MG63 (cell line): ENCODE measurements around the gene ARHGEF2. TPM values are rescaled to one million over a fixed set of nuclear protein-coding genes. Genes with fewer than 3 reads are reported as not detected.

Experiments
- DNase-seq: peaks from one replicate; pipeline ENCODE4 v3.0.0-alpha.2; 2020
- H3K27me3 ChIP-seq: fragments of 250-450 bp; sonication (Bioruptor Pico); 2 replicates; pipeline ENCODE4 v1.5.1; 2020; ENCODE audit warnings: mild to moderate bottlenecking, moderate library complexity
- H3K36me3 ChIP-seq: fragments of 250-450 bp; sonication (Bioruptor Pico); 2 replicates; pipeline ENCODE4 v1.5.1; 2020; ENCODE audit warnings: mild to moderate bottlenecking, moderate library complexity
- H3K4me3 ChIP-seq: fragments of 250-450 bp; sonication (Bioruptor Pico); 2 replicates; pipeline ENCODE4 v1.5.1; 2020; ENCODE audit warnings: mild to moderate bottlenecking, moderate library complexity
- H3K9me3 ChIP-seq: fragments of 250-450 bp; sonication (Bioruptor Pico); 2 replicates; pipeline ENCODE4 v1.5.1; 2020; ENCODE audit warnings: mild to moderate bottlenecking, moderate library complexity
- total RNA-seq: library from RNA; depleted of rRNA; stranded (reverse); fragments of >200 nt; shearing (Covaris generic); gene quantifications from 2 replicates; pipeline ENCODE4 v1.2.3, GENCODE V29; 2014; ENCODE audit warnings: low replicate concordance

The ARHGEF2 gene
- total RNA-seq, 1 experiment from 2014 or later = 70.6 TPM

DNA sequence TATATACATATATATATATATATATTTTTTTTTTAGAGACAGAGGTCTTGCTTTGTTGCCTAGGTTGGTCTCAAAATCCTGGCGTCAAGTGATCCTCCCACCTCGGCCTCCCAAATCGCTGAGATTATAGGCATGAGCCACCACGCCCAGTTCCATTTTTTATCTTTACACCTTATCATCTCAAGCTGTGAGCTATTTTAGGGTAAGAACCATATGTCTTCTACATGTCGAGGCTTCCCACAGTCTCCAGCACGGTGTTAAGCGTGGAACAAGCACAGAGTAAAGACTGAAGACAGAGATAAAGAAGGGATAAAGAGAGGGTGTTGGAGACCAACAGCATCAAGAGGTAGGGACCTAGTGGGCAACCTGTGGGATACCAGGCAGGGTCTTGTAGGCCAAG is 14.2 kb downstream of the ARHGEF2 start:
- H3K36me3 ChIP-seq = peaks cover 95% of the 10 kb centered on the region
- no peaks in the 10 kb centered on the region for H3K9me3 ChIP-seq
- H3K27me3 ChIP-seq = no peaks in the 10 kb centered on the region
- no peak for DNase-seq
- no peak overlapping the region for H3K4me3 ChIP-seq

DNA sequence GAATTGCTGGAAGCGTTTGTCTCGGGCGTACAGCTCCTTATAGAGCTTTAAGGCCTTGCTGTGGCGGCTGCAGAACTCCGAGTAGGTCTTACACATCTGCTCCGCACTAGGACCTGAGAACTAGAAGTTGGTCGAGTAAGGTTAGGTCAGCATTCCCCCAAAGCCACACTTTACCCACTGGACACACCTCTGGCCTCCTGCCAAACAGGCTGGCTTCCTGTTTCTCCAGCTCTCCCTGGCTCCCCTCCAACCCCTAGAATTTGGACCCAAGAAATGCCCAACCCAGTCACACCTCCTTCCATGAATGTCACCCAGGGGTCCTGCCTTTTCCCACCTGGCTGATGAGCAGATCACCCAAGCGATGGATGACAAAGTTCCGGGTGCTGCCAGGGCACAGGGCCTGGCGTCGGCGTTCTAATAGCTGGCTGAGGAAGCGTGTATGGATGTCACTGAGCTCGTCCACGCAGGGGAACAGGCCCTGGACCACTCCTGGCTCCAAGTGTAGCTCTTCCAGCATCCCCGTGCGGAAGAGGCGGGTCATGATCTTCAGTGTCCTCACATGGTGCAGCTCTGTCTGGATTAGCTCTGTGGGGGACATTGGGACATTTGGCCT is 15.6 kb downstream of the ARHGEF2 start:
- Histone ChIP-seq H3K27me3 (no peaks in the 10 kb centered on the region), H3K36me3 (peaks cover 94% of the 10 kb centered on the region), H3K9me3 (no peaks in the 10 kb centered on the region), H3K4me3 (no peak overlapping the region)
- no peak for DNase-seq

GRCh38 chr1:155961937-155962336 is 16.4 kb downstream of the ARHGEF2 start:
- DNase-seq = peak; percentile 100
- Histone ChIP-seq H3K4me3 (no peak overlapping the region), H3K36me3 (peaks cover 94% of the 10 kb centered on the region)

DNA sequence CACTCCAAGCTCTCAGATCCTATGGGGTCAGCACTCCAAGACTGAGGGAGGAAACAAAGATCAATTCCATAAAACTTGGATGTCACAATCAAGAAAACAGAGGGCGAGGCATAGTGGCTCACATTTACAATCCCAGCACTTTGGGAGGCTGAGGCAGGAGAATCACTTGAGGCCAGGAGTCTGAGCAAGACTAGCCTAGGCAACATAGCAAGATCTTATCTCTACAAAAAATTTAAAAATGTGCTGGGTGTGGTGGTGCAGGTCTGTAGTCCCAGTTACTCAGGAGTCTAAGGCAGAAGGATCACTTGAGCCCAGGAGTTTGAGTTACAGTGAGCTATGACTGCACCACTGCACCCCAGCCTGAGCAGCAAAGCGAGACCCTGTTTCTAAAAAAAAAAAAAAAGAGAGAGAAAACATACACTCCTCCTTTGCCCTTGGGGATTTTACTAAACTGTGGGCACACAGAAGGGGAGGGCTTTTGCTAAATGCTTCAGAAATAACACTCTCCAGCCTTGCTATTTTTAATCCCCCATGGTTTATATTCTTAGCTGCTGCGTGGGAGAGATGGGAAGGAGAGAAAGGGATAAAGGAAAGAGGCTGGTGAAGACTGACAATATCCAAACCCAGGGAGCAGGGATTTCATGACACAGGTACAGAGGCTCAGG is 18.1 kb downstream of the ARHGEF2 start:
- no peaks in the 10 kb centered on the region for H3K9me3 ChIP-seq
- H3K36me3 ChIP-seq = peaks cover 94% of the 10 kb centered on the region
- H3K4me3 ChIP-seq = no peak overlapping the region
- no peaks in the 10 kb centered on the region for H3K27me3 ChIP-seq
- no peak for DNase-seq

More at GRCh38 chr1:155961937-155962336, 16.4 kb downstream of the ARHGEF2 start:
- Histone ChIP-seq H3K27me3 (no peaks in the 10 kb centered on the region), H3K9me3 (no peaks in the 10 kb centered on the region)

DNA sequence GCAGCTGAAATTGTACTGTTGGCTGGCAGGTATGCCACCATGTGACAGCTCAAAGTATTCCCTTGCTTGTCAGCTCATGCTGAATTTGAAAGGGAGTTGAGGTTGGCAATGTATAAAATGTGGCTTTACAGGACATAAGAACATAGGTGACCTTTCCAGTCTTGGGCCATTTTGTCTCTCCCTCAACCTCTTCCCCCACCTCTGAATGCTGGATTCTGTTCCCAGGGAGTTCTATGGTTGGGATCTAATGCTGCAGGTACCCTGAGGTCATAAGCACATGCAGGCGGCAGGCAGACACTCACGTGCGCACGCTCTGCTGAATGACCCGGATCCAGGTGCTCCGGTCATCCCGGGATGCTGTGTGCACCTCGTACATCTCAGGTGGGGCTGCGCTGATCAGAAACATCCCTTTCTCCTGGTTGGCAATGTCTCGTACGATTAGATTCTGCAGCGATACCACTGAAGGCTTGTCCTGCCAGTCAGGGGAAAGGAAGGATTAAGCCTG is 20.9 kb downstream of the ARHGEF2 start:
- H3K4me3 ChIP-seq = no peak overlapping the region

GRCh38 chr1:155954645-155955044 is 23.7 kb downstream of the ARHGEF2 start:
- Histone ChIP-seq H3K27me3 (no peaks in the 10 kb centered on the region), H3K9me3 (no peaks in the 10 kb centered on the region), H3K4me3 (no peak overlapping the region), H3K36me3 (peaks cover 95% of the 10 kb centered on the region)
- DNase-seq = no peak

More for the DNA sequence above, 20.9 kb downstream of the ARHGEF2 start:
- H3K27me3 ChIP-seq = no peaks in the 10 kb centered on the region
- no peak for DNase-seq
- no peaks in the 10 kb centered on the region for H3K9me3 ChIP-seq
- peaks cover 95% of the 10 kb centered on the region for H3K36me3 ChIP-seq

- peaks cover 94% of the 10 kb centered on the region for H3K36me3 ChIP-seq
- DNase-seq = no peak
- H3K4me3 ChIP-seq = no peak overlapping the region
- H3K27me3 ChIP-seq = no peaks in the 10 kb centered on the region
- H3K9me3 ChIP-seq = no peaks in the 10 kb centered on the region
Measured at GRCh38 chr1:155952505-155952890, 25.8 kb downstream of the ARHGEF2 start.

DNA sequence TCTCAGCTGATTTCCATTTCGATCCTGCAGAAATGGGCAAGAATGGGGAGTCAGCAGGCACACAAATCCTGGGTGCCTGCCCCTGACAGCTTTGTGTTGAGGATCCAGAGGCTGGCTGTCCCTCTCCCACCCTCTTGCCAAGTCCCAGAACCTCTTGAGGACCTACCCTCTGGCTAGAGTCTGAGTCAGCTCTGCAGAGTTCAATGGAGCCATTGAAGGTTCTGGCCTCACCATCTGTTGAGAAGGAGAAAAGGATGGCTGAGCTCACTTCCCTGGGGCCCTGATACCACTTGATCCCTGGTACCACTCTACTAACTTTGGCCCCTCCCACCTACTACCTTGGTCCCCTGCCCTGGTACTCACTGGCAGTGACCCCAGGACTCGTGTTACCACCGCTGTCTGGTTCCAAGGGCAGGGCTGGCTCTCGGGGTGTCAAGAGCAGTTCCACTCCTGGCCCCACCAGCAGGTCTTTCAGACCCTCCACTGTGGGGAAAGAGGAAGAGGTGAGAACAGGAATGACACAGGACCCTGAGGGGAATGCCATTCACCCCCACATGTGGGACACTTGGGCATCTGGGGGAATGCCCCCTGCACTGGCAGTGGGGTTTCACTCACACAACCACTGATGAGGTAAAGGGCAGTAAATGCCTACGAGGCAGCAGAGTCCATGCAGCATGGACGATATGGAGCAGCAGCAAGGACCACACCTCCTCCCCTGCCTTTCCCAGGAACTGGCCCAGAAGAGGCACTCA is 26.4 kb downstream of the ARHGEF2 start:
- no peak for DNase-seq
- peaks cover 94% of the 10 kb centered on the region for H3K36me3 ChIP-seq
- H3K9me3 ChIP-seq = no peaks in the 10 kb centered on the region
- H3K4me3 ChIP-seq = no peak overlapping the region
- no peaks in the 10 kb centered on the region for H3K27me3 ChIP-seq

DNA sequence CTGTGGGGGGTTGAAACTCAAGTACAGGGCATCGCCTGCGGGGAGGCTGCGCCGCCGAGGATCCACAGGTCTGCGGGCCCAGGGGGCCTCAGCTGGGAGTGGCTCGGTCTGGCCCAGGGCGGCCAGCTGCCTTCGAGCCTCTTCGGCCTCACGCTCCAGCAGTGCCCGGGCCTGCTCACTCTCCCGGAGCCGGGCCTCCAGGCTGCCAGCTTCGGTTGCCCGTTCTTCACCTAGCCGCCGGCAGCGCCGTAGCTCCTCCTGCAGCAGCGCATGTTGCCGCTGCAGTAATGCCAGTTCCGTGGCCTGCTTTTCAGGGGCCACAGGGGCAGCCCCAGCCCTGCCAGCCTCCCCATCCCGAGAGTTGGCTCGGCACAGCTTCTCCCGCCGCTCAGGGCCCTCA is 27.5 kb downstream of the ARHGEF2 start:
- DNase-seq = no peak
- peaks cover 94% of the 10 kb centered on the region for H3K36me3 ChIP-seq

GRCh38 chr1:155947741-155948140 is 30.6 kb downstream of the ARHGEF2 start:
- no peak for DNase-seq
- no peak overlapping the region for H3K4me3 ChIP-seq
- H3K9me3 ChIP-seq = no peaks in the 10 kb centered on the region
- H3K36me3 ChIP-seq = peaks cover 68% of the 10 kb centered on the region
- no peaks in the 10 kb centered on the region for H3K27me3 ChIP-seq

More for the DNA sequence above, 27.5 kb downstream of the ARHGEF2 start:
- H3K27me3 ChIP-seq = no peaks in the 10 kb centered on the region
- H3K4me3 ChIP-seq = no peak overlapping the region
- no peaks in the 10 kb centered on the region for H3K9me3 ChIP-seq

GRCh38 chr1:155947292-155947691 is 31.1 kb downstream of the ARHGEF2 start:
- DNase-seq = no peak
- Histone ChIP-seq H3K4me3 (no peak overlapping the region), H3K36me3 (peaks cover 63% of the 10 kb centered on the region), H3K9me3 (no peaks in the 10 kb centered on the region), H3K27me3 (no peaks in the 10 kb centered on the region)

DNA sequence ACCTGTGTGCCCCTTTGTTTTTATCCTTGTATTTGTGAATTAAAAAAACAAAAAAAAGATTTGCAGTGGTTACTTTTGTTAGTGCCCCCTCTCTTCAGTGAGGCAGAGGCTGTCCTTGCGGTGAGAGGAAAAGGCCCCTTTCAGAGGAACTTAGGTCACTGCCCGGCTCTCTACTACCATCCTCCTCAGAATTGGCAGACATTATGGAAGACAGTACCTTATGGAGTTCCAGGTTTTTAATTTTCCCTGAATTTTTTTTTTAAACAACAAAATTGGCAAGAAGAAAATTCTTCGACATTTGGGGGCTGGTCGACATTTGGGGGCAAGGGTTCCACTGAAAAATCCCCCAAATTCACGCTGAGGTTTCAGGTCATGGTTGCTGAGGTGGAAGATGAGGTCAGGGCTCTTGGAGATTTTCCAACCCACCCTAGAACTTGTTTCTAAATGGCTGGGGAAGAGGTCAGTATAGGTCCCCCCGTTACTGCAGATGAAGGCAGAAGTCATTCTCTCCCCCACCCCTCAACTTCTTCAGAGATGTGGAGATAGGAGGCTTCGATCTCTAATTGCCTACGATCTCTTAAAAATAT is 31.6 kb downstream of the ARHGEF2 start:
- Histone ChIP-seq H3K9me3 (no peaks in the 10 kb centered on the region), H3K4me3 (no peak overlapping the region), H3K27me3 (no peaks in the 10 kb centered on the region), H3K36me3 (peaks cover 58% of the 10 kb centered on the region)
- no peak for DNase-seq

GRCh38 chr1:155944444-155944799 is 33.9 kb downstream of the ARHGEF2 start:
- DNase-seq = no peak
- peaks cover 36% of the 10 kb centered on the region for H3K36me3 ChIP-seq
- no peaks in the 10 kb centered on the region for H3K27me3 ChIP-seq
- H3K9me3 ChIP-seq = no peaks in the 10 kb centered on the region
- no peak overlapping the region for H3K4me3 ChIP-seq

DNA sequence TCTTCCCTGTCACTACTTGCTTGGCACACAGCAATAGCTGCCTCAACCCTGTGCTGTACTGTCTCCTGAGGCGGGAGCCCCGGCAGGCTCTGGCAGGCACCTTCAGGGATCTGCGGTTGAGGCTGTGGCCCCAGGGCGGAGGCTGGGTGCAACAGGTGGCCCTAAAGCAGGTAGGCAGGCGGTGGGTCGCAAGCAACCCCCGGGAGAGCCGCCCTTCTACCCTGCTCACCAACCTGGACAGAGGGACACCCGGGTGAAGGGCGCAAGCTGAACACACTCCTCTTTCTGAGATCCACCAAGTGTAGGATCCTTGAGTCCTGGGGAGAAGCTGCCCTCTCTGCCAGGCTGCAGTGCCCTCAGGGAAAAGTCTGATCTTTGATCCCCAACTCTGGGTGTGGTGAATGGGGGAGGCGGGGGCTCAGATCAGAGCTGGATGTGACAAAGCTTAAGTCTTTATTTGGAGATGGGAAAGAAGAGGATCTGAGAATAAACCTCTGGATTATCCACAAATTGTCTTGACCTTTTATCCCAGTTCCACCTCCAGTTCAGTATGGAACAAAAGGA is 35.7 kb downstream of the ARHGEF2 start:
- Histone ChIP-seq H3K9me3 (no peaks in the 10 kb centered on the region), H3K36me3 (peaks cover 21% of the 10 kb centered on the region), H3K27me3 (no peaks in the 10 kb centered on the region), H3K4me3 (no peak overlapping the region)
- DNase-seq = no peak

DNA sequence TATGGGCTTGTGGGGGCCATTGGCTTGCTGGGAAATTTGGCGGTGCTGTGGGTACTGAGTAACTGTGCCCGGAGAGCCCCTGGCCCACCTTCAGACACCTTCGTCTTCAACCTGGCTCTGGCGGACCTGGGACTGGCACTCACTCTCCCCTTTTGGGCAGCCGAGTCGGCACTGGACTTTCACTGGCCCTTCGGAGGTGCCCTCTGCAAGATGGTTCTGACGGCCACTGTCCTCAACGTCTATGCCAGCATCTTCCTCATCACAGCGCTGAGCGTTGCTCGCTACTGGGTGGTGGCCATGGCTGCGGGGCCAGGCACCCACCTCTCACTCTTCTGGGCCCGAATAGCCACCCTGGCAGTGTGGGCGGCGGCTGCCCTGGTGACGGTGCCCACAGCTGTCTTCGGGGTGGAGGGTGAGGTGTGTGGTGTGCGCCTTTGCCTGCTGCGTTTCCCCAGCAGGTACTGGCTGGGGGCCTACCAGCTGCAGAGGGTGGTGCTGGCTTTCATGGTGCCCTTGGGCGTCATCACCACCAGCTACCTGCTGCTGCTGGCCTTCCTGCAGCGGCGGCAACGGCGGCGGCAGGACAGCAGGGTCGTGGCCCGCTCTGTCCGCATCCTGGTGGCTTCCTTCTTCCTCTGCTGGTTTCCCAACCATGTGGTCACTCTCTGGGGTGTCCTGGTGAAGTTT is 36.4 kb downstream of the ARHGEF2 start:
- Histone ChIP-seq H3K27me3 (no peaks in the 10 kb centered on the region), H3K36me3 (peaks cover 14% of the 10 kb centered on the region), H3K4me3 (no peak overlapping the region), H3K9me3 (no peaks in the 10 kb centered on the region)
- DNase-seq = no peak
